ENCODE data around the gene LAPTM5. TPM values are rescaled to one million over a fixed set of nuclear protein-coding genes. Genes with fewer than 3 reads are reported as not detected.

Gene LAPTM5
- total RNA-seq, 1 experiment from 2014 or later = 1.5 TPM

DNA sequence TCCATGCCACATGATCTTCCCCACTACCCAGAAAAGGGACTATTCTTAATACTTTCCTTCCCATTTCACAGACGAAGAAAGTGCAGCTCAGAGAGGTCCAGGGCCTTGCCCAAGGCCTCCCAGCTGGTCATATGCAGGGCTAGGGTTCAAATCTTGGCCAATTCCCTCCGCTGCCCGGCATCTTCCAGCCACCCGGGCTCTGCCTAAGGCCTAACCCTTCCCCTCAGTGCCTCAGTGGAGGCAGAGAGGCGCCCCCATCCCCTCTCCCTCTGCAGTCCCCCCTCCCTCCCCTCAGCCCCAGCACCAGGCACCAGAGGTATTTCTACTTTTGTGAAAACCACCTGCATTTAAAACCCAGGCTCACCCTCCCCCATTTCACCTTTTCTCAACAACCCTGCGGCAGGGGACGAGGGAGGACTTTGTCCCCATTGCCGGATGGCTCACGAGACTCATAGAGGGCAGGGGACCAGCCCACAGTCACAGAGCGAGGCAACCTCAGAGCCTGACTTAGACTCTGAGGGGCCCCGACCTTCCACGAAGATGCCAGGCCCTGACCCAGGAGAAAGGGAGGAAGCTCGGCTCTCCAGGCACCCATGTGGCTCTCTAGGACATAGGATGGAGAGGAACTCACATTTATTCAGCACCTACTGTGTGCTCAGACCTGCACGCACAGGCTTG is 12.3 kb downstream of the LAPTM5 start:
- DNase-seq (ENCODE audit: low read depth) = no peak

DNA sequence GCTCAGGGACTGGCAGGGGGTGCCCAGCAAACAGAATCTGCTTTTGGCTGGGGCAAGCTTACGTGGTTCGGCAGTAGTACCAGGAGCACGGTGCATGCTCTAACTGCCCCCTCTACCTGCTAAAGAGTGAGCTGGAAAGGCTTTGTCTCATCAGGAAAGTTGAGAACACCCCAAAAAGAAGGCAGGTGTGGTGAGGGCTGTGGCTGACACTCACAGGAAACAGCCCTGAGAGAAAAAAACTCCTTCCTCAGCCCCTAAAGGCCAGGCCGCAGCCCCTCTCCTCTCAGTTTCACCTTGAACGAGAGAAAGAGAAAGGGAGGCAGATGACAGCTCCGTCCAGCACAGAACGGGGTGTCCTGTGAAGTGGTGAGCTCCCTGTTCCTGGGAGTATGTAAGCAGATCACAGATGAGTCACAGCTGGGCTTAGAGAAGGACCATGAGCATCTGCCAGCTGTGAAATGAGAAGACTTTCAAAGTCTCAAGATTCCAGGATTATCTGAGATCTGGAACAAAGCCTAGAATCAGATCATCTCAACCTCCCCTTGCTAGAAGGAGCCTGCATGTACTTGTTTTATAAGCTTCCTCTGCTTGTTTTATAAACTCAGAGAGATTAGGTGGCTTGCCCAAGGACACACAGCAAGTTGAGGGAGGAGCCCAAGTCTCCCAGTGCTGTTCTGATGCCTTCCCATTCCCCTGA is 13.4 kb downstream of the LAPTM5 start:
- DNase-seq (ENCODE audit: low read depth) = peak; percentile 48

DNA sequence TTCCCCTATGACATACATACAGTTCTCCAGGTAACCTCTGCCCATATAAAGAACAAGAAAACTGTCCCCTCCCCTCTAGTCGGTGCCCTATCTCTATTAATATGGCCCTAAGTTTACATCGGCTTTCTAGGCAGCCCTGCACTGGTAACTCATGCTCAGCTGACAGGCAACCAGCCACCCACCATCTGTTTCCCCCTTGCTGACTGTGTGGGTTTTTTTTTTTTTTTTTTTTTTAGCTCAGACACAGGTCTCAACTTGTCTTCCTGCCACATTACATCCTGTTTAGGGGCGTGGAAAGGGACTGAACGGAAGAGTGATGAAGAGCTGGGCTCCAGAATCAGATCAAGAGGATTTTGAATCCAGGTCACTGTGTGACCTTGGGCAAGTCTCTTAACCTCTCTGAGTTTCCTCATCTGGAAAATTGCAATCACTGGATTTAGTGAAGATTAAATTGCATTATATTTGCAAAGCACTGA is 14.0 kb downstream of the LAPTM5 start:
- peak; percentile 81 for DNase-seq (ENCODE audit: low read depth)

DNA sequence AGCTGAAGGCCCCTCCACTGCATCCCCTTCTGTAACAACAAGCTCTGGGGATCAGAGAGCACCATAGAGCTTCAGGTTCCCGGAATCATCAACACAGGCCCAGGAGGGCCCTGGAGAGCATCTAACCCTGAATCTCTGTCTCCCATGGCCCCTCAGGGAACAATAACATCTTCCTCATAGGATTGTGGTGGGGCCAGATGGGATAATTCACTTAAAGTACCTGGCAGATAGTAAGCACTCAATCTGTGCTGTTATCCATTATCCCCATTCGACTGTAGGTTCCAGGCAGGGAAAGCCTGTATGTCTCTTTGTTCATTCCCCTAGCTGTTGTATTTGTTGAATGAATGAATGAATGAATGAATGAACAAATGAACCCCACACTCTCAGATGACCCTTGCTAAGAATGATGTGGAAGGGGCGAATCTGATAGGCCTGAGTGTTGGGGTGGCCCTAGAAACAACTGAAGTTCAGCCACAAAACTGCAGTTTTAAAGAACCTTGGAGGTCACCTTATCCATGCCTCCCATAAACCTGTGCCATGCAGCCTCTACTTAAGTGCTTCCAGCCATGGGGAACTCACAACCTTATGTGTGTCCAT is 14.5 kb downstream of the LAPTM5 start:
- no peak for DNase-seq (ENCODE audit: low read depth)

DNA sequence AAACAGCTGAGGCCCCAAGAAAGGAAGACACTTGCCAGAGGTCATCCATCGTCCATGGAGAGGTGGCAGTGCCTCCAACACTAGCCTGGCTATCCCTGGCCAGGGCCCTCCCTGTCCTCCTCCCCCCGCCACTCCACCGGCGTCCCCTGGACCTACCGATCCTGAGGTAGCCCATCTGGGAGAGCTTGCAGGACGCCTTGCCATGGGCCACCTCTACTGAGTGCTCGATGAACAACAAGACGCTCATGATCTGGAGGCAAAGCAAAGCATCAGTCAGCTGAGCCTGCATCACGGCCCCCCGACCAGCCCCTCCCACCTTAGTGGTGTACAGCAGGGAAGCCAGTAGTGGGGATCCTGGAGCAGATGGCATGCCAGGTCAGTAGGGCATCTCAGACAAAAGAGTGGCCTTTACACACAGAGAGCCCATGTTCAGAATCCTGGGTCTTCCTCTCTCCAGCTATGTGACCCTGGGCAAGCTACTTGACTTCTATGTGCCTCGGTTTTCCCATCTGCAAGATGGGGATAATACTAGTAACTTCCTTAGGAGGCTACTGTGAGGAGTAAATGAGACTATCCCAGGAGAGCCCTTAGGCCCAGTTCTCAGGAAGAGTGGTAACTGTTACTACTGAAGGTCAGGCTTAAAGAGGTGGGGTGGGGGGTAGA is 15.1 kb downstream of the LAPTM5 start:
- no peak for DNase-seq (ENCODE audit: low read depth)

DNA sequence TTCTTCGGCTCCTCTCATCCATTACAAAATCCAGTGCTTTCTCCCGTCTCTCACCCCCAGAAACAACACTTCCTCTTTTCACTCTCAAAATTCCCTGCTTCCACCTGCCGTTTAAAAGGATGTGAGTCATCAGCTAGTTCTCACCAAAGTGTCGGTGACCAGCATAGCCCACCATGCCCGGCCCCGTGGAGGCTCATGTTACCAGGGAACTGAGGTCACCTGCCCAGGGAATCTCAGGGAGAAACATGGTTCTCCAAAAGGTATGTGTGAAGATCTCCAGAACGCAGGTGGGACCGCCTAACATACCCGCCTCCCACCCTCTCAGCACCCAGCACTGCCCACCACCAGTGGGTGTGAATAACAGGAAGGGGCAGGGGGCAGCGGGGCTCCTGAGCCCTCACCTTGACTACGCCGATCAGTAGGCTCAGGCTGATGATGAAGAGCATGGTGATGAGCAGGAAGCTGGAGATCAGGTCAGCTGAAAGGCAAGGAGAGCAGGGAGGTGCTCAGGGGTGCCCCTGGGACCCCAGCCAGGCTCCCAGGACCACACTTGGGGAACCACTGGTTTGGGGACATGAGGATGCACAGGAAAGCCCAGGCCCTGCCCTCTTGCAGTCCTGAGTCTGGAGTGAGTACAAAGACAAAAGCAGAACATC is 16.2 kb downstream of the LAPTM5 start:
- DNase-seq (ENCODE audit: low read depth) = peak; percentile 83

DNA sequence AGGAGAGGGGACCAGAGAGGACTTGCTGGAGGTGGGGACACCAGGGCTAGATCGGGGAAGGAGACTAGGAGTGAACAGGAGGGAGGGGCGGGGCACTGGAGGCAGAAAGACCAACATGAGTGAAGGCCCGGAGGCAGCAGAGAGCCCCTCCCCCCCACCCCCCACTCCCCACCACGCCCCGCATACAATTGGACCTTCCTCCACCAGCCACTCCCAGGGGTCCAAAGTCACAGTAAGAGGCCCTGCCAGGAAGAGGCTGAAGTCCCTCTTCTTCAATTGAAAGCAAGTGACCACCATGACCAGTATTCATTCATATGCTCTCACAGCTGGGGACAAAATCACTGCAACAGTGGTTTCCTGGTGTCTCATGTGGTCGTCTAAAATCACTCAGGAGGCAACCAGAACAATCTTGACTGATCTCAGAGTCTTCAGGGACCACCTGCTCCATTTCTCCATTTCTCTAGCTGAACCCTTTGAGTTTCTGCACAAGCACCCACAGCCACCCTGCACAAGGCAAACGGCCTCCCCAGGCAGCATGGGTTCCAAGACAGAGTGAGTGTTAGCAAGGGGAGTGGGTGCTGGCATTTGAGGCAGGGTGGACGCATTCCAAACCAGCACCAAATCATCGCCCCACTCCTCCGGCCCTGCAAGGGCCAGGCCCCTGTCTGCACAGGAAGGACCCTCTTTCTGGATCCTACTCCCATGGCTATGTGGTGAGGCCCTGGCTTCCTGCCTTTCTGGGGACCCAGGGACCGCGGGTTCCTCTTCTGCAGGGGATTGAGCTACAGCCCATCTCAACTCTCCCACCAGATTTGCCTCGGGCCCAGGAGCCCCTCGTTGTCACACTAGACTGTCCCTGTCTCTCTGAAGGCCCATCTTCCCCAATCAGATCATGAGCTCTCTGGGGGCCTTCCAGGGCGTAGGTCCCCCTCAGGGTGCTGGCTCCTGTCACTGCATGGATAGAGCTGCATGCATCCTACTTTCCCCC is 17.0 kb downstream of the LAPTM5 start:
- no peak for DNase-seq (ENCODE audit: low read depth)

DNA sequence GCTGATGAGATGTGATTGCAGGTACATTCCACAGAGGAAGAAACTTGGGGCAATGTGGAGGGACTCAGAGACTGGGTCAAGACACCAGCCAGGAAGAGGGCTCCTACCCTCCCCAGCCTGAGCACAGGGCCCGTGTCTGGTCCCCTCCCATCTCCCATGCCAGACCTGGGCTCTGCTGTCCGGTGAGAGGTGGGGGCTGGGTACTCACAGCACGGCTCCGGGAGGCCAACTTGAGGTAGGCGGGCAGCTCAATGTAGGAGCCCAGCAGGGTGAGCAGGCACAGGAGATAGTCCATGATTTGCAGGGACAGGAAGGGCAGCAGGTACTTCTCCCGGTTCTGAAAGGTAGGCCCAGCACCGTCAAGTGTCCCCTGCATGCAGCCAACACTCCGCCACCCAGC is 18.0 kb downstream of the LAPTM5 start:
- no peak for DNase-seq (ENCODE audit: low read depth)

DNA sequence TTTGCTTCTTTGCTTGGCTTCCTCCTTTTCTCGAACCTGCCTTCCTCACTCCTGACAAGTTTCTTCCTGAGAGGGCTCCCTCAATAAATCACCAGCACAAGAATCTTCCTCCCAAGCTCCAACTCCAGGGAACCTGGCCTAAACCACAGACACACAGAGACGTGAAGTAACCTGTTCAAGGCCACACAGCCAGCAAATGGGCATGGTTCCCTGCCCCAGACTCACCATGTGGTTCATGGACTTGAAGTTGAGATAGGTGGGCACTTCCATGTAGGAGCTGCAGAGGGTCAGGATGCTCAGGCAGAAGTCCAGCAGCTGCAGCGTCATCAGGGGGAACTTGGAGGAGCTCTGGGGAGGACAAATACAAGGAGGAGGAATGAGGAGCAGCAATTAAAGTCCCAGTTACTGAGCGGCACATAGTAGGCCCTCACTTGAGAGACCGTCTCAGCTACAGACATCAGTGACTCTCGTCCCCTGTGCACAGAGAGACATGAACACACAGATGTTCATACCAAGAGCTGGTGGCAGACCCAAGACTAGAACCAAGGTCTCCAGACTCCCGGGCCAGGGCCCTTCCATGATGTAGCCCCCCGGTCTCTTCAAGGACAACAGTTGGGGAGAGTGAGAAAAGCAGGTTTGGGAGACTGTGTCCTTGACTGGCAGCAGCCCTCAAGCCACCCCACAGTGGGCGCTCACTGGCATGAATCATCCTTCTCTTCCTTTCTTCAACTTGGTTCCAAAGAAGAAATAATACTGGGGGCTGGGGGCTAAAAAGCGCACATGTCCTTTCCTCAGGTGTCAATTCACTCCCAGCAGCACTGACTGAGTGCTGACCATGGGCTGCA is 18.6 kb downstream of the LAPTM5 start:
- DNase-seq (ENCODE audit: low read depth) = no peak

DNA sequence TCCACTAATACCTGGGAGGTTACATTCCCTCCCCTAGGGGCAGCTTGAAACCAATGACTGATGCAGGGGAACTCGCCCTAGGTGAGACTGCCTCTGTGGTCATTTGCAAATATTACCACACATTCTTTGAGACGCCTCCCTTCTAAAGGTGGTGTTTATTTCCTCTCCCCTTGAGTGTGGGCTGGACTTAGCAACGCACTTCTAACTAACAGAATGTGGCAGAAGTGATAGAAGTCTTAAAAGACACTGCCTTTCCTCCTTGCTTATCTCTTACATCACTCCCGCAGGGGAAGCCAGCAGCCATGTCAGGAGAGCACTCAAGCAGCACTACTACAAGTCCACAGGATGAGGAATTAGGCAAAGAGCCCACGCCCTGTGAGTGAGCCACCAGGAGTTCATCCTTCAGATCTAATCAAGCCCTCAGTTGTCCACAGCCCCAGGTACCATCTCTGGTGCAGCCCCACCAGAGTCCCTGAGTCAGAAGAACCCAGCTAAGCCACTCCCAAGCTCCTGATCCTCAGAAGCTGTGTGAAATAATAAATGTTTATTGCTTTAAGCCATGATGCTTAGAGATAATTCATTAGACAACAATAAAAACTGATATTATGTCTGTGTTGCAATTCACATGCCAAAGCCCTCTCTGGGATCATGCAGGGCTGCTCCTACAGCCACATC is 19.4 kb downstream of the LAPTM5 start:
- DNase-seq (ENCODE audit: low read depth) = no peak

DNA sequence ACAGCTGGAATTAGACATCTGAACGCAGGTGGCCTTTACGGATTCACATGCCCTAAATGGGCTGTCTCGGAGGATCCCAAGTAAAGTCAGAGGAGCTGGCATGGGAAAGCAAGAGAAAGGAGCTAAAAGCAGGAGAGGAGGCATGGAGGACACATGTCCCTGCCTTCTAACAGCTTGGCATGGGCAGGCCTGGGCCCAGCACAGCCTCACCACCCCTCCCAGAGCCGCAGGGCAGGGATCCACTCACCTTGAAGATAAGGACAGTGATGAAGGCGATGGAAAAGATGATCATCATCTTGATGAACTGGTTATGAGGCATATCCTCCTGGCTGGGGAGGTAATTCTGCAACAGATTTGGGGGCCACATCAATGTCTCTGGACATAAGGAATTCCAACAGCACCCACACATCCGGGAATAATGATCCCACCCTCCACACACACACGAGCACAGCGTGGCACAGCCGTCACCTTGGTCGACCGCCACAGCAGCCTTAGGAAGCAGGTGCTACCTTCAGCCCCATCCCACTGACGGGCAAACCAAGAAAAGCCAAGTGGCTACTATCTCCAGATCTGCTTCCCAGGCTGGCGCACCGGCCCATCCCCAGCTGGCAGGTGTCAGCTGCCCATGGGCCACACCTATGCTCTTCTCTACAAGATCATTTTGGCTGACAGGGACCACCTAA is 20.1 kb downstream of the LAPTM5 start:
- no peak for DNase-seq (ENCODE audit: low read depth)

DNA sequence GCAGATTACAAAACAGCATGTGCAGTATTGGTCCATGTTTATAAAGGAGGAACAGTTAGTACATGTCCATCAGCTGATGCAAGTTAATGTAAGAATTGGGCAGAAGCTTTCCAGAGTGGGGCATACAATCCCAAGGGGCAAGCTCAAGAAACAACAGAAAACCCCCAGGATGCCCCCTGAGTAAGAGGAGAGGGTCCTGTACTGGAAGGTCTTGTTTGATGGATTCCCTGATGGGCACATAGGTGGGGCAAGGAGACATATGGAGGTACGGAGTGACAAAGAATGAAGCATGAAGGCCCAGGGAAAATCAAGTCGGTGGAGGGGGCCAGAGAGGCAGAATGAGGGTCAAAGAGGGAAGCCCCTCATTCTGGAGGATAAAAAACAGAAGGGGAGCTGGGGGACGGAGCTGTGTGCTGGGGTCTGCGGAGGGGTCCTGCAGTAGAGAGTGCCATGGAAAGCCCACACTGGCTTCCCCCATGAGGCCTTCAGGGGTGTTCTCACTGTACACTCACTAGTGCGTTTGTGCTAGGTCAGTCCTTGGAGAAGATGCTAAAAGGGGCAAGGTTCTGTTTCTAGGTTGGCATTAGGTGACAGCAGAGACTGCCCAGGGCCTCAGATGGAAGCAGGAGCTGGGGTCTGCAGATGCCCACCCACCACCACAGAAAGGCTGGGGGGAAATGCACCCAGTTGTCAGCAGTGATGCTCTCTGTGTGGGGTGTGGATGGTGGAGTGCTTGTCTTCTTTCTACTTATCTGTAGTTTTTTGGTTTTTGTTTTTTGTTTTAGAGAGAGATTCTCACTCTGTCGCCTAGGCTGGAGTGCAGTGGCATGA is 21.7 kb downstream of the LAPTM5 start:
- DNase-seq (ENCODE audit: low read depth) = no peak

DNA sequence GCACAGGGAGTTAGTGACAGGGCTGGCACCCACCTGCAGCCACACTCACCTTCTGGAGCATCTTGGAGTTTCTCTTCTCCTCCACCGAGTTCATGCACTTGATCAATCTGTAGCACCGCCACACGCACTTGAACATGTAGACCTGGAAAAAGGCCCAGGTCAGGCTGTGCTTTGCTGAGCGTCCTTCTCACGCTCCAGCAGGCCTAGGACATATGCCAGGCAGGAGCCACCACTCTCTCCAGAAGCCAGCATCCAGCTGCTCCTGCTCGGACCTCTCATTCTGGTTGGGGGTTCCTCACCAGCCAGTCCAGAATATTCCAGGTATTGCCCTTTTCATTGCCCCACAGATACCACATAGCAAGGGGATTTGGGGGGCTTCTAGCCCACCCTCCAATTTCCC is 22.4 kb downstream of the LAPTM5 start:
- DNase-seq (ENCODE audit: low read depth) = no peak

DNA sequence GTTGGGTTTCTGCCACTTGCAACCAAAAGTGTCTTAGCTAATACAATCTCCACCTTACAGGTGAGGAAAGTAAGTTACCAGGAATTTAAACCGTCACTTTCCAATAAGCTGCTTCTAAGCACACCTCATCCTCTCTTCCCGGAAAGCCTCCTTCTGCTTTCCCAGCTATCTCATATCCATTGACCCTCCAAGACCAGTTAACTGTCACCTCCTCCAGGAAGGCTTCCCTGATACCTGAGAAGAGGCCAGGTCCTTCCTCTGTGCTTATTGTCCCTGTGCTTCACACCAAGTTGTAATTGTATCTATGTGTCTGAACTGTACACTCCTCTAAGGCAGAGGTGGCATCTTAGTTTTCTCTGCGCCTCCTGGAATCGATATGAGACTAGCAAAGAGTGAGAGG is 23.0 kb downstream of the LAPTM5 start:
- no peak for DNase-seq (ENCODE audit: low read depth)

DNA sequence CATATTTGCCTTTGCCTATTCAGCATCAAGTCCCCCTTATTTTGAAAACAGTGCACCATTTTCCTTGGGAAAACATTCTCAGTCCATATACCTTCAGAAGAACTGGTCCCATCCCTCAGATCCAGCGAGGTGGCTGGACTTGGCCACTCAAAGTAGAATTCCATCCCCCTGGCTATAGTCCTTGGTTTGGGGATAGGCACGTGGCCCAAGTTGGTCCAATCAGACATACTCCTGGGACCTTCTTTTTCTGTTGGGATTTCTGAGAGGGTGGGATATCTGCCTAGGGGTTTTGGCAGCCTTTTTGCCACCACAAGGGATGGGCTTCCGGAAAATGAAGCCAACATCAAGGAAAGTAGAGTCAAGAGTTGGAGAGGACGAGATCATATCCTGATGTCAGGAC is 23.5 kb downstream of the LAPTM5 start:
- DNase-seq (ENCODE audit: low read depth) = no peak

DNA sequence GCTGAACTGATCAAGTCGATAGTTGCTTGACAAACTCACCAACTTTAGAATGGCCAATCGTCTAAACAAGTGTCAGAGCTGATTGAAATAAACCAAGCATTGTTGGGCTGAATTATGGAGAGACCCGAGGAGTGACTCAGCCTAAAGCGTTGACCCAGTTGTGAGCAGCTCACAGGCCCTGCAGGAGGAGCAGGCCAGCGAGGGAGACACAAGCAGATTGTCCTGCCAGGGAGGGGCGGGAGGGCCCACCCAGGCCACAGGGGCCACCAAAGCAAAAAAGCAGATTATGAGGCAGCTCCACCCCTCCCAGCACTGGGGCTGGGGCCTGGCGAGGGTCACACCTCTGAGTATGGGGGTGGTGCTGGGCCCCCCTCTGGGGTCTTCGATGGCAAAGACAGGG is 24.1 kb downstream of the LAPTM5 start:
- no peak for DNase-seq (ENCODE audit: low read depth)

DNA sequence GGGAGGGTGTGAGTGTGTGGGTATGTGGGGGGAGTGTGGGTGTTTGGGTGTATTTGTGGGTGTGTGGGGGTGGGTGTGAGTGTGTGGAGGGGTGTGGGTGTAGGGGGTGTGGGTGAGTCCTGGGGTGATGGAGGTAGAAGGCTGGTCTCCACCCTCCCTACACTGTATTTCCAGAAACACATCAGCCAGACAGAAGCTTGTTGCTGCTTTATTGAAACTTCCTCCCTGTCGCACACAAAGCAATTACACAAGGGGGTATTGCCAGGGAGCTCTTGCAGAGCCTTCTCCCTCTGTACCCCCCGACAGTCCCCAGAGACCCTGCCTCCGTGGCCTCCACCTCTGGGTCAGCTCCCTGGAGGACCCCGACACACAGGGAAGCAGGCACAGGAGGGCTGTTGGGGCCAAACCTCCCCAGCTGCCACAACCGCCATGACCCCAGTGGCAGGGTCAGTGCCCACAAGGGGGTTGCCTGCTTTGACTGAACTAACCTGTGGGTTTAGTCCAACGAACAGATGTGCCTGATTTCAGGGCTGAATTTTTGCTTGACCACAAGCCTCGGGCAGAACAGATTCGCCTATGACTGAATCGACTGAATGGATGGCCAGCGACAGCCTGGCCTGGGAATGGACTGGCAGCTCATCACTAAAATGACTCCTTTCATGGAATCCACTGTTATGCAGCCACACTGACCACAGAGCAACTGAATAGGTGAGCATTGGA is 25.1 kb downstream of the LAPTM5 start:
- DNase-seq (ENCODE audit: low read depth) = peak; percentile 37

Data from HT1080 (cell line).